Prostate gland (tissue), 2 donors: ENCODE data around the gene SLC7A4. TPM values are rescaled to one million over a fixed set of nuclear protein-coding genes. Genes with fewer than 3 reads are reported as not detected.

Experiments
- DNase-seq: peaks from one replicate; pipeline ENCODE4 v3.0.0-alpha.2; 2019; ENCODE audit warnings: low spot score
- H3K27ac ChIP-seq, 2 donors: fragments of 200-600 bp; sonication (generic); 2 replicates each; pipeline ENCODE4 v1.5.1; 2017 to 2019
- H3K27me3 ChIP-seq: fragments of 200-600 bp; sonication (generic); replicated peaks from 2 replicates; pipeline ENCODE4 v1.5.1; 2019; ENCODE audit not compliant: insufficient read depth
- H3K36me3 ChIP-seq, 2 donors: fragments of 200-600 bp; sonication (generic); 1 replicate in 1 of 2; 2 replicates in 1 of 2; pipeline versions ENCODE4 v1.5.1 to v1.8.1; 2017 to 2019
- H3K4me1 ChIP-seq: fragments of 200-600 bp; sonication (generic); replicated peaks from 2 replicates; pipeline ENCODE4 v1.5.1; 2019
- H3K4me3 ChIP-seq, 2 donors: fragments of 200-600 bp; sonication (generic); 2 replicates each; pipeline ENCODE4 v1.5.1; 2017 to 2019
- H3K9me3 ChIP-seq: fragments of 200-600 bp; sonication (generic); 2 replicates; pipeline ENCODE4 v1.5.1; 2017
- POLR2A ChIP-seq: fragments of 450-650 bp; IDR thresholded peaks from one replicate; pipeline ENCODE4 v1.6.1; 2016; ENCODE audit warnings: antibody characterized with exemption, mild to moderate bottlenecking
- POLR2AphosphoS5 ChIP-seq: sonication (generic); formaldehyde crosslinking; IDR thresholded peaks from one replicate; pipeline ENCODE4 v1.6.1; 2017; ENCODE audit warnings: antibody characterized with exemption
- WGBS: methylation state at CpG from one replicate; pipeline ENCODE4 v1.1.5; 2018; 5-methylcytosine and 5-hydroxymethylcytosine counted together
- intact Hi-C: fragments of 100-400 bp; cut with DNase I; formaldehyde crosslinking; loops from one replicate; pipeline ENCODE4 v1.14.2; 2022
- microRNA counts, 2 donors: library from miRNA; unstranded; fragments of <30 nt; microRNA quantifications; one replicate each; lab custom pipeline; 2016 to 2017
- microRNA-seq: library from miRNA; unstranded; fragments of <30 nt; microRNA quantifications from one replicate; pipeline ENCODE4, GENCODE V29; 2016
- small RNA-seq, 2 donors: library from RNA; depleted of rRNA; stranded (forward); fragments of <200 nt; gene quantifications; one replicate each; pipeline ENCODE3, GENCODE V24; 2016
- total RNA-seq, 2 donors: library from RNA; depleted of rRNA; stranded (reverse); fragments of >200 nt; gene quantifications; one replicate each; pipeline ENCODE4 v1.1.0, GENCODE V29; 2016
- TF ChIP-seq, protein P1 (sequence below), 4 experiments: fragments of 200-600 bp in 2 of 4; fragments of 450-650 bp in 2 of 4; sonication (generic) in 2 of 4; IDR thresholded peaks; 1 replicate in 3 of 4; 2 replicates in 1 of 4; pipeline ENCODE4 v1.5.1; 2016 to 2019; ENCODE audit warnings: antibody characterized with exemption in 4 of 4, mild to moderate bottlenecking in 2 of 4, moderate library complexity in 2 of 4

Gene SLC7A4
- total RNA-seq, 2 donors from 2014 or later = 13.0 to 53.9 TPM

- H3K36me3 ChIP-seq = no peaks in the 10 kb centered on the region
- H3K9me3 ChIP-seq = no peaks in the 10 kb centered on the region
- intact Hi-C loops = loop anchor here (2.0 kb wide), 1 partner anchor 64 kb away; the partner anchor contains the start of gene CRKL
- 84% methylated on average over 4 of the region's 4 CpGs for WGBS
- peaks cover 13% of the 10 kb centered on the region for H3K4me1 ChIP-seq
- no peak overlapping the region for H3K27ac ChIP-seq
- TF ChIP-seq POLR2AphosphoS5 = no peak
- TF ChIP-seq, protein P1, sequence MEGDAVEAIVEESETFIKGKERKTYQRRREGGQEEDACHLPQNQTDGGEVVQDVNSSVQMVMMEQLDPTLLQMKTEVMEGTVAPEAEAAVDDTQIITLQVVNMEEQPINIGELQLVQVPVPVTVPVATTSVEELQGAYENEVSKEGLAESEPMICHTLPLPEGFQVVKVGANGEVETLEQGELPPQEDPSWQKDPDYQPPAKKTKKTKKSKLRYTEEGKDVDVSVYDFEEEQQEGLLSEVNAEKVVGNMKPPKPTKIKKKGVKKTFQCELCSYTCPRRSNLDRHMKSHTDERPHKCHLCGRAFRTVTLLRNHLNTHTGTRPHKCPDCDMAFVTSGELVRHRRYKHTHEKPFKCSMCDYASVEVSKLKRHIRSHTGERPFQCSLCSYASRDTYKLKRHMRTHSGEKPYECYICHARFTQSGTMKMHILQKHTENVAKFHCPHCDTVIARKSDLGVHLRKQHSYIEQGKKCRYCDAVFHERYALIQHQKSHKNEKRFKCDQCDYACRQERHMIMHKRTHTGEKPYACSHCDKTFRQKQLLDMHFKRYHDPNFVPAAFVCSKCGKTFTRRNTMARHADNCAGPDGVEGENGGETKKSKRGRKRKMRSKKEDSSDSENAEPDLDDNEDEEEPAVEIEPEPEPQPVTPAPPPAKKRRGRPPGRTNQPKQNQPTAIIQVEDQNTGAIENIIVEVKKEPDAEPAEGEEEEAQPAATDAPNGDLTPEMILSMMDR (IDR thresholded peaks at IDR 0.05) = no peak
- no peak for TF ChIP-seq POLR2A
- no peak for DNase-seq
- no peaks in the 10 kb centered on the region for H3K27me3 ChIP-seq
- no peak overlapping the region for H3K4me3 ChIP-seq
Measured at GRCh38 chr22:20980523-20980922, 51.8 kb downstream of the SLC7A4 start.

- Histone ChIP-seq H3K9me3 (no peaks in the 10 kb centered on the region), H3K27ac (no peak overlapping the region), H3K4me1 (peaks cover 13% of the 10 kb centered on the region), H3K36me3 (no peaks in the 10 kb centered on the region), H3K4me3 (peak overlapping the region in 1 of 2 donors; percentile 11), H3K27me3 (no peaks in the 10 kb centered on the region)
- WGBS = 35% methylated on average over 13 of the region's 13 CpGs
- TF ChIP-seq POLR2A (no peak), POLR2AphosphoS5 (no peak)
- TF ChIP-seq, protein P1 (IDR thresholded peaks at IDR 0.05) = no peak
- DNase-seq = no peak
- intact Hi-C loops = loop anchor here (2.0 kb wide), 1 partner anchor 63 kb away; the partner anchor contains the start of gene CRKL
Measured at GRCh38 chr22:20979940-20980453, 52.4 kb downstream of the SLC7A4 start.

- Histone ChIP-seq H3K27me3 (no peaks in the 10 kb centered on the region), H3K4me1 (peaks cover 13% of the 10 kb centered on the region), H3K27ac (no peak overlapping the region), H3K36me3 (no peaks in the 10 kb centered on the region), H3K4me3 (peak overlapping the region in 1 of 2 donors; percentile 11), H3K9me3 (no peaks in the 10 kb centered on the region)
- WGBS = 10% methylated on average over 39 of the region's 39 CpGs
- peak; percentile 74 for DNase-seq
- TF ChIP-seq POLR2AphosphoS5 = peak; percentile 60
- no peak for TF ChIP-seq POLR2A
- TF ChIP-seq, protein P1 (IDR thresholded peaks at IDR 0.05) = no peak
- intact Hi-C loops = no loop called here
Measured at GRCh38 chr22:20979243-20979809, 53.0 kb downstream of the SLC7A4 start.

MicroRNAs encoded within 50 kb of the gene (microRNA counts, 767-probe panel; counts per million panel counts)
- 0 to 431 counts per million in 2 donors for microRNA hsa-miR-649 (lab: Ali Mortazavi, UCI)

Small RNAs within 50 kb of the gene (microRNA-seq; reads per million reads assigned to microRNA genes)
- gene MIR649 = not detected

Small RNAs within 50 kb of the gene (small RNA-seq; reads per million reads assigned to genes)
- gene MIR649 = 0 reads per million in 2 donors

Other genes starting within 250 kb of the SLC7A4 start
- gene PI4KA, start 173.8 kb downstream of the SLC7A4 start, total RNA-seq = 100 to 1,000 TPM in 1 of 2 donors, 10 to 100 TPM in 1; 74.2 to 115 TPM
- gene SNAP29, start 173.6 kb downstream of the SLC7A4 start, total RNA-seq = 10 to 100 TPM; 19.1 to 24.1 TPM
- 10 to 100 TPM; 41.6 to 72.0 TPM for gene CRKL, start 115.2 kb downstream of the SLC7A4 start, total RNA-seq
- gene AIFM3, start 65.3 kb downstream of the SLC7A4 start, total RNA-seq = 1 to 10 TPM; 1.4 to 1.8 TPM
- 10 to 100 TPM; 41.5 to 48.9 TPM for gene LZTR1, start 50.3 kb downstream of the SLC7A4 start, total RNA-seq
- gene THAP7, start 30.4 kb downstream of the SLC7A4 start, total RNA-seq = 10 to 100 TPM; 77.7 to 83.1 TPM
- 1 to 10 TPM; 4.6 to 5.5 TPM for gene P2RX6, start 17.4 kb downstream of the SLC7A4 start, total RNA-seq
- gene LRRC74B, start 13.4 kb upstream of the SLC7A4 start, total RNA-seq = under 1 TPM in 1 of 2 donors, not detected in 1; 0.45 TPM